Activated naive CD8-positive, alpha-beta T cell treated with anti-CD3 and anti-CD28 coated beads, Interleukin-2, amount 50 U/mL, for 16 hours (primary cell): ENCODE measurements around the gene SLC25A22.

Experiments used
- DNase-seq: peaks from one replicate; pipeline ENCODE4 v3.0.0-alpha.2; 2020; ENCODE audit warnings: low read depth, low spot score

Gene SLC25A22

GRCh38 chr11:834371-835316 lies 36.6 kb upstream of the SLC25A22 start:
- DNase-seq = no peak

- no peak for DNase-seq
Measured at GRCh38 chr11:833849-834311, 35.8 kb upstream of the SLC25A22 start.

GRCh38 chr11:833114-833791 lies 35.2 kb upstream of the SLC25A22 start:
- DNase-seq = no peak

GRCh38 chr11:832529-833113 lies 34.5 kb upstream of the SLC25A22 start, which contains the start of gene CD151:
Gene CD151 (plus strand): TSS chr11:832952. CDS start chr11:836070, 3,118 bp downstream.
- DNase-seq = no peak

GRCh38 chr11:831961-832528 lies 34.0 kb upstream of the SLC25A22 start:
- no peak for DNase-seq

GRCh38 chr11:831118-831864 lies 33.2 kb upstream of the SLC25A22 start:
- no peak for DNase-seq

- DNase-seq = peak; percentile 46
Measured at GRCh38 chr11:830295-831117, 32.4 kb upstream of the SLC25A22 start.

- no peak for DNase-seq
Measured at GRCh38 chr11:829847-830294, 31.8 kb upstream of the SLC25A22 start.

- DNase-seq = no peak
Measured at GRCh38 chr11:829176-829846, 31.2 kb upstream of the SLC25A22 start.

- no peak for DNase-seq
Measured at GRCh38 chr11:828506-829175, 30.6 kb upstream of the SLC25A22 start.

GRCh38 chr11:827897-828192 lies 29.8 kb upstream of the SLC25A22 start, which contains the start of gene CRACR2B:
Gene CRACR2B (plus strand): TSS chr11:827919. CDS start chr11:828608, 689 bp downstream.
- no peak for DNase-seq

GRCh38 chr11:827146-827896 lies 29.2 kb upstream of the SLC25A22 start:
- no peak for DNase-seq

- DNase-seq = no peak
Measured at GRCh38 chr11:826836-827145, 28.7 kb upstream of the SLC25A22 start.

- DNase-seq = no peak
Measured at GRCh38 chr11:826227-826621, 28.1 kb upstream of the SLC25A22 start.

GRCh38 chr11:825366-826226 lies 27.5 kb upstream of the SLC25A22 start:
- DNase-seq = no peak

- no peak for DNase-seq
Measured at GRCh38 chr11:824942-825341, 26.9 kb upstream of the SLC25A22 start.

- no peak for DNase-seq
Measured at GRCh38 chr11:824292-824880, 26.3 kb upstream of the SLC25A22 start.
